Testis (tissue), 3 donors: Measurements from ENCODE around the gene KRT72. TPM values are rescaled to one million over a fixed set of nuclear protein-coding genes. Genes with fewer than 3 reads are reported as not detected.
"Not testable (repeated sequence)": the region's sequence is repeated elsewhere in the genome, so short reads cannot be mapped to it uniquely, and the experiment has no call there.

ENCODE experiments used
- DNase-seq: peaks from one replicate; pipeline ENCODE4 v3.0.0-alpha.2; 2019
- H3K27ac ChIP-seq, 2 donors: fragments of 200-600 bp; sonication (generic); one replicate each; pipeline ENCODE4 v1.5.1; 2019
- H3K27me3 ChIP-seq: fragments of 200-600 bp; sonication (generic); one replicate; pipeline ENCODE4 v1.5.1; 2019
- H3K36me3 ChIP-seq: fragments of 200-600 bp; sonication (generic); one replicate; pipeline ENCODE4 v1.5.1; 2017; ENCODE audit warnings: low read depth; ENCODE audit errors: missing control alignments
- H3K4me1 ChIP-seq: fragments of 200-600 bp; sonication (generic); one replicate; pipeline ENCODE4 v1.5.1; 2019
- H3K4me3 ChIP-seq, 2 donors: fragments of 200-600 bp; sonication (generic); one replicate each; pipeline ENCODE4 v1.5.1; 2017 to 2019
- H3K9me3 ChIP-seq: fragments of 200-600 bp; sonication (generic); one replicate; pipeline ENCODE4 v1.5.1; 2017
- POLR2A ChIP-seq: fragments of 450-650 bp; IDR thresholded peaks from one replicate; pipeline ENCODE4 v1.6.1; 2017; ENCODE audit warnings: antibody characterized with exemption, mild to moderate bottlenecking, moderate library complexity
- WGBS, 2 donors: methylation state at CpG; one replicate each; pipeline ENCODE4 v1.1.5; 2018; 5-methylcytosine and 5-hydroxymethylcytosine counted together
- intact Hi-C: fragments of 100-400 bp; cut with DNase I; formaldehyde crosslinking; loops from one replicate; pipeline ENCODE4 v1.15.1; 2023; ENCODE audit warnings: low total_unique reads
- polyA plus RNA-seq: library from polyadenylated mRNA; stranded (reverse); fragments of 350-450 nt; fragmentation: Illumina TruSeq; extraction: RNeasy Lipid Tissue Mini Kit (QIAGEN cat#74804); gene quantifications from one replicate; pipeline ENCODE4 v1.2.3, GENCODE V29; 2014; ENCODE audit warnings: low read depth, low replicate concordance; ENCODE audit not compliant: insufficient read depth
- total RNA-seq, 2 donors: library from RNA; depleted of rRNA; stranded (reverse); fragments of >200 nt; gene quantifications; one replicate each; pipeline ENCODE4 v1.2.3, GENCODE V29; 2016
- TF ChIP-seq, protein P1 (sequence below), 3 experiments: fragments of 450-650 bp in 2 of 3; fragments of 200-600 bp in 1 of 3; sonication (generic) in 1 of 3; IDR thresholded peaks; one replicate each; pipeline ENCODE4 v1.5.1; 2016 to 2019; ENCODE audit warnings: antibody characterized with exemption in 3 of 3, mild to moderate bottlenecking in 2 of 3, moderate library complexity in 1 of 3

Gene KRT72
- total and polyA plus RNA-seq, 3 donors from 2014 or later = 11.7 to 85.0 (median 16.5) TPM

DNA sequence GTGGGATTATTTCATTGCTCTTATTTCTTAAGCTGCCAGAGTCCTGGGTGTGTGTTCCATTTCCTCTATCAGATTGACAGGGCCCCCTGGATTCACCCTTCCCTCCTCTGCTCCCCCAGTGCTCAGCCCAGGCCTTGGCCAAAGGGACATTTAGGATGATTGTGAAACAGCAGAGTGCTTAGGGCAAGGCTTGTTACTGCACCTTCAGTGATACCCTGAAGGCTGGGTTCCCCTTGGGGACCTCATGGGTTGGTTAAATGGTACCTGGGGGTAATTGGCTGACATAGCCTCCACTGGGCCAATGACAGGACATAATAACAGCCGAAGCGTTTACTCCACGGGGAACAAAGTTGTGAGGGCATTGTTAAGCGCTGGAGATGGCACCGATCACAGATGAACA lies 1.3 kb upstream of the KRT72 start:
- Histone ChIP-seq H3K4me3 (no peak overlapping the region), H3K27me3 (no peaks in the 10 kb centered on the region), H3K36me3 (no peaks in the 10 kb centered on the region), H3K4me1 (peaks cover 5% of the 10 kb centered on the region), H3K27ac (no peak overlapping the region), H3K9me3 (no peaks in the 10 kb centered on the region)
- DNase-seq = no peak
- WGBS, 2 donors = 83 to 94% methylated on average over 5 of the region's 5 CpGs
- no peak for TF ChIP-seq POLR2A
- TF ChIP-seq, protein P1, sequence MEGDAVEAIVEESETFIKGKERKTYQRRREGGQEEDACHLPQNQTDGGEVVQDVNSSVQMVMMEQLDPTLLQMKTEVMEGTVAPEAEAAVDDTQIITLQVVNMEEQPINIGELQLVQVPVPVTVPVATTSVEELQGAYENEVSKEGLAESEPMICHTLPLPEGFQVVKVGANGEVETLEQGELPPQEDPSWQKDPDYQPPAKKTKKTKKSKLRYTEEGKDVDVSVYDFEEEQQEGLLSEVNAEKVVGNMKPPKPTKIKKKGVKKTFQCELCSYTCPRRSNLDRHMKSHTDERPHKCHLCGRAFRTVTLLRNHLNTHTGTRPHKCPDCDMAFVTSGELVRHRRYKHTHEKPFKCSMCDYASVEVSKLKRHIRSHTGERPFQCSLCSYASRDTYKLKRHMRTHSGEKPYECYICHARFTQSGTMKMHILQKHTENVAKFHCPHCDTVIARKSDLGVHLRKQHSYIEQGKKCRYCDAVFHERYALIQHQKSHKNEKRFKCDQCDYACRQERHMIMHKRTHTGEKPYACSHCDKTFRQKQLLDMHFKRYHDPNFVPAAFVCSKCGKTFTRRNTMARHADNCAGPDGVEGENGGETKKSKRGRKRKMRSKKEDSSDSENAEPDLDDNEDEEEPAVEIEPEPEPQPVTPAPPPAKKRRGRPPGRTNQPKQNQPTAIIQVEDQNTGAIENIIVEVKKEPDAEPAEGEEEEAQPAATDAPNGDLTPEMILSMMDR (IDR thresholded peaks at IDR 0.05) = no peak
- intact Hi-C loops = no loop called here

DNA sequence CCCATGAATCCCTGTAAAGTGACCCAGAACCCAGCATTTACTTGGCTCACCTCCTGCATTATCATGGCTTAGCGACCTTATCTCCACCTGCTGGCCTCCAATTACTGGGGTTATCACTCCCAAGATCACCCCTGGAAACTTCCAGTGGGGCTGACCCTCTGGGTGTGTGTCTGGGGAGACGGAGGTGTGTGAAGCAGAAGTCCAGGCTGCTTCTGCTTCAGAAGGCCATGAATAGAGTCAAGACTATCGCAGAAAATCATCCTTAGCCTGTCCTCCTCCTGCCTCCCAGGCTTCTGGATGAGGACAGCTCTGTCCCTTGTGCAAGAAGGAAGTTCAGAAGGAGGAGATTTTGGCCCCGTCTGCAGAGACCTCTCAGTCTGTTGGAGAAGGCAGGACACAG lies 408 bp upstream of the KRT72 start:
- intact Hi-C loops = no loop called here
- WGBS, 2 donors = 75 to 78% methylated on average over 4 of the region's 4 CpGs
- TF ChIP-seq POLR2A = no peak
- TF ChIP-seq, protein P1 (IDR thresholded peaks at IDR 0.05) = no peak
- Histone ChIP-seq H3K4me3 (peak overlapping the region in 1 of 2 donors; percentile 41), H3K27me3 (no peaks in the 10 kb centered on the region), H3K4me1 (peaks cover 5% of the 10 kb centered on the region), H3K36me3 (no peaks in the 10 kb centered on the region), H3K9me3 (no peaks in the 10 kb centered on the region), H3K27ac (no peak overlapping the region)
- no peak for DNase-seq

DNA sequence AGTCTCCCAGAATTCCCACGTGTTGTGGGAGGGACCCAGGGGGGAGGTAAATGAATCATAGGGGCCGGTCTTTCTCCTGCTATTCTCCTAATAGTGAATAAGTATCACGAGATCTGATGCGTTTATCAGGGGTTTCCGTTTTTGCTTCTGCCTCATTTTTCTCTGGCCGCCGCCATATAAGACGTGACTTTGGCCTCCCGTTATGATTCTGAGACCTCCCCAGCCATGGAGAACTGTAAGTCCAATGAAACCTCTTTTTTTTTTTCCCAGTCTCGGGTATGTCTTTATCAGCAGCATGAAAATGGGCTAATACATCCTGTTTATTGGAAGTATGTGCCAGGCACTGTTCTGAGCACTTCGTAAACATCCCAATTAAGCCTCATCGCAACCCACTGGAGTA lies 788 bp downstream of the KRT72 start:
- H3K4me3 ChIP-seq = peak overlapping the region in 1 of 2 donors; percentile 41
- intact Hi-C loops = no loop called here
- no peak for DNase-seq
- H3K27ac ChIP-seq = no peak overlapping the region
- no peaks in the 10 kb centered on the region for H3K27me3 ChIP-seq
- no peak for TF ChIP-seq POLR2A
- TF ChIP-seq, protein P1 (IDR thresholded peaks at IDR 0.05) = no peak
- peaks cover 5% of the 10 kb centered on the region for H3K4me1 ChIP-seq
- no peaks in the 10 kb centered on the region for H3K9me3 ChIP-seq
- WGBS, 2 donors = 44 to 72% methylated on average over 12 of the region's 12 CpGs
- H3K36me3 ChIP-seq = no peaks in the 10 kb centered on the region

DNA sequence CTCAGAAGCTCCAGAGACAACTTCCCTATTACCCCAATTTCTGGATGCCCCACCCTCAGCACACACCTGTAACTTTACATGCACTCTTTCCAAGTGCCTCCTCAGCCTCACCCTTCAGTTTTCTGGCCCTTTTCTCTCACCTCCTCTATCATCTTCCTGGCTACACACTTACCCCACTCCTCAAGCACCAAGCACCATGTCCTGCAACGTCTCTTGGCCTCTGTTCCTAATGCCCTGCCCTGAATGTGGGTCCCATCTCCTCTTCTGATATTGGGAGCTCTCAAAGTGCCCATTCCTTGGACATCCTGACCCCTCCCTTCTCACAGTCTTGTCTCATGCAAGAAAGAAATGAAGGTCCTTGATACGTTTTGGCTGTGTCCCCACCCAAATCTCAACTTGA lies 1.2 kb downstream of the KRT72 start:
- no peak overlapping the region for H3K27ac ChIP-seq
- intact Hi-C loops = no loop called here
- no peak for TF ChIP-seq POLR2A
- TF ChIP-seq, protein P1 (IDR thresholded peaks at IDR 0.05) = no peak
- no peaks in the 10 kb centered on the region for H3K36me3 ChIP-seq
- no peak overlapping the region for H3K4me3 ChIP-seq
- no peaks in the 10 kb centered on the region for H3K27me3 ChIP-seq
- H3K4me1 ChIP-seq = peaks cover 5% of the 10 kb centered on the region
- H3K9me3 ChIP-seq = no peaks in the 10 kb centered on the region
- 58 to 68% methylated on average over 2 of the region's 2 CpGs for WGBS, 2 donors
- no peak for DNase-seq

DNA sequence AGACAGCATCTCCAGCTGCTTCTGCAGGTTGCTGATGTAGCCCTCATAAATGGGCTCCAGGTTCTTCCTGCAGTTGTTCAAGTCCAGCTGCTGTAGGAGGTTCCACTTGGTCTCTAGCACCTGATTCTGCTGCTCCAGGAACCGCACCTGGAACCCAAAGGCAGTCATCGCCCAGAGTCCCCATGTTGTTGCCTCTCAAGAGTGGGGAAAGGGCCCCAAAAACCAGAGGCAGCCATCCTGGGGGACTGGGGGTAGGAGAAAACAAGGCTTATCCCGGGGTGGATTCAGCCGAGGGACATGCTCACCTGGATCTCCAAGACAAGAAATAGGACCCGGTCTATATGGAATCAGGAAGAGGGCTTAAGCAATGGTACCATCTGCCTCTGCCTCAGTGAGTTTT lies 2.3 kb downstream of the KRT72 start:
- H3K27ac ChIP-seq = no peak overlapping the region
- 92 to 95% methylated on average over 4 to 5 of the region's 5 CpGs for WGBS, 2 donors
- no peaks in the 10 kb centered on the region for H3K9me3 ChIP-seq
- intact Hi-C loops = no loop called here
- DNase-seq = no peak
- peaks cover 5% of the 10 kb centered on the region for H3K4me1 ChIP-seq
- H3K4me3 ChIP-seq = no peak overlapping the region
- H3K27me3 ChIP-seq = no peaks in the 10 kb centered on the region
- H3K36me3 ChIP-seq = no peaks in the 10 kb centered on the region
- TF ChIP-seq, protein P1 (IDR thresholded peaks at IDR 0.05) = no peak
- no peak for TF ChIP-seq POLR2A

DNA sequence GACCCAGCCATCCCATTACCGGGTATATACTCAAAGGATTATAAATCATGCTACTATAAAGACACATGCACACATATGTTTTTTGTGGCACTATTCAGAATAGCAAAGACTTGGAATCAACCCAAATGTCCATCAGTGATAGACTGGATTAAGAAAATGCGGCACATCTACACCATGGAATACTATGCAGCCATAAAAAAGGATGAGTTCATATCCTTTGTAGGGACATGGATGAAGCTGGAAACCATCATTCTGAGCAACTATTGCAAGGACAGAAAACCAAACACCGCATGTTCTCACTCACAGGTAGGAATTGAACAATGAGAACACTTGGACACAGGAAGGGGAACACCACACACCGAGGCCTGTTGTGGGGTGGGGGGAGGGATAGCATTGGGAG lies 7.0 kb downstream of the KRT72 start:
- 94 to 96% methylated on average over 4 of the region's 4 CpGs for WGBS, 2 donors
- H3K4me3 ChIP-seq, H3K27ac ChIP-seq, intact Hi-C loops, H3K36me3 ChIP-seq, H3K27me3 ChIP-seq, H3K4me1 ChIP-seq, DNase-seq, H3K9me3 ChIP-seq: not testable (repeated sequence)
